Thyroid gland (tissue), 4 donors: ENCODE measurements around the gene SHISAL2A.

ENCODE experiments used
- POLR2A ChIP-seq, 2 donors: fragments of 450-650 bp; IDR thresholded peaks; one replicate each; pipeline ENCODE4 v1.6.1; 2017; ENCODE audit warnings: antibody characterized with exemption in 2 of 2, mild to moderate bottlenecking in 2 of 2, moderate library complexity in 1 of 2
- TF ChIP-seq, protein P1 (sequence below), 6 experiments: fragments of 200-600 bp in 3 of 6; fragments of 450-650 bp in 3 of 6; sonication (generic) in 3 of 6; IDR thresholded peaks; one replicate each; pipeline ENCODE4 v1.5.1; 2016 to 2019; ENCODE audit warnings: antibody characterized with exemption in 6 of 6, mild to moderate bottlenecking in 2 of 6, inconsistent platforms in 1 of 6, moderate library complexity in 1 of 6

DNA sequence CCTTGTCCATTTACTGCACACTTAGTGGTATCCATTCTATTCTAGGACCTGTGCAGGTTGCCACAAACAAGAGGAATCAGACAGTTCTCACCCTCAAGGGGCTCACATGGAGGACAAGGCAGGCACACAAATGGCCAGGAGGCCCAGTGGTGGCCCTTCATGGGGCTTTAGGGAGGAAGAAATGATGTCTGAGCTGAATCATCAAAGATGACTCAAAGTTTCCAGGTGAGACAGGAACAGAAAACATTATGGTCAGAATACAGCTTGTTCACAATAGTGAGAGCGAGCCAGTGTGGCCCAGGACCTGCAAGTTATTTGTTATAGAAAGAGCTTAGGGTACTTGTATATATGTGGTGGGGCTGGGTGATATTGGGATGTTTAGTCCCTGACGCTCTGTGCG lies 26.4 kb downstream of the SHISAL2A start:
- TF ChIP-seq, protein P1, sequence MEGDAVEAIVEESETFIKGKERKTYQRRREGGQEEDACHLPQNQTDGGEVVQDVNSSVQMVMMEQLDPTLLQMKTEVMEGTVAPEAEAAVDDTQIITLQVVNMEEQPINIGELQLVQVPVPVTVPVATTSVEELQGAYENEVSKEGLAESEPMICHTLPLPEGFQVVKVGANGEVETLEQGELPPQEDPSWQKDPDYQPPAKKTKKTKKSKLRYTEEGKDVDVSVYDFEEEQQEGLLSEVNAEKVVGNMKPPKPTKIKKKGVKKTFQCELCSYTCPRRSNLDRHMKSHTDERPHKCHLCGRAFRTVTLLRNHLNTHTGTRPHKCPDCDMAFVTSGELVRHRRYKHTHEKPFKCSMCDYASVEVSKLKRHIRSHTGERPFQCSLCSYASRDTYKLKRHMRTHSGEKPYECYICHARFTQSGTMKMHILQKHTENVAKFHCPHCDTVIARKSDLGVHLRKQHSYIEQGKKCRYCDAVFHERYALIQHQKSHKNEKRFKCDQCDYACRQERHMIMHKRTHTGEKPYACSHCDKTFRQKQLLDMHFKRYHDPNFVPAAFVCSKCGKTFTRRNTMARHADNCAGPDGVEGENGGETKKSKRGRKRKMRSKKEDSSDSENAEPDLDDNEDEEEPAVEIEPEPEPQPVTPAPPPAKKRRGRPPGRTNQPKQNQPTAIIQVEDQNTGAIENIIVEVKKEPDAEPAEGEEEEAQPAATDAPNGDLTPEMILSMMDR (IDR thresholded peaks at IDR 0.05), result no peak
- TF ChIP-seq POLR2A (IDR thresholded peaks at IDR 0.05), result no peak
